NCI-H1092 treated with DMSO at 0.1 percent for 48 hours (cell line): ENCODE measurements around the gene CYP27A1.
"Not testable (repeated sequence)": the region's sequence is repeated elsewhere in the genome, so short reads cannot be mapped to it uniquely, and the experiment has no call there.

Experiments
- DNase-seq: peaks from one replicate; lab custom pipeline; 2025; lab: John Stamatoyannopoulos, UW

Gene CYP27A1

DNA sequence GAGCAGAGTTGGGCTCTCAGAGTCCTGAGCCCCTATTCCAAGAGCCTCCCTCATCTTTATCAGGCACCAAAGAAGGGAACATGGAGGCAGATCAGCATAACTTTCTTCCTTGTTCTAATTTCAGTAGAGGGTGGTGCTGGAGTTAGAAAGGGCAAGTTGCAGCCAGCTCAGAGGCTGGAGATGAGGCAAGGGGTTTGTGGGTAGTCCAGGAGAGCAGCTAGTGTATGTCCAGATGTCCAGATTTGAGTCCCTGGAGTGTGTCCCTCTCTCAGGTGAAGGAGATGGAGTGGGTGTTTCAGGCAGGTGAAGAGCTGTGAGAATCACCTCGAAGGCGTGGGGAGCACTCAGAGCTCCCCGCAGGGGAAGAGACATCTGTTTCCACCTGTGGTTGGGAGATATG lies 50.1 kb downstream of the CYP27A1 start:
- no peak for DNase-seq

DNA sequence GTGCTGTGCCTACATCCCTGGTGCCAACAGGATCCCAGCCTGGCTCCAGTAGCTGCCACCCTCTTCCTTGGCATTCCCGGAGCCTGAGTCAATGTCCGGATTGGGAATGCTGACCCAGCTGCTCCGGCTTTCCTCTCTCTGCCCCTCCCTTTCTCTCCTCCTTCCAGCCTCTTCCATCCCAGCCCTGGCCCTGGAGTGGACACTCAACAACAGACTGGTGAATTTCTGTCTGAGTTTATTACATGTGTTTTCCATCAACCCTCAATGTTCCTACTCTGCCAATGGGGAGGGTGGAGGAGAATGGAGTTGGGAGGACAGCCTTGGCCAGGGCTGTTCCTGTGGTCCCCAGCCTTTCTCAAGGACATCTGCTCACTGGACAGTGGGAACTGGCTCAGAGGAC lies 50.6 kb downstream of the CYP27A1 start:
- no peak for DNase-seq

DNA sequence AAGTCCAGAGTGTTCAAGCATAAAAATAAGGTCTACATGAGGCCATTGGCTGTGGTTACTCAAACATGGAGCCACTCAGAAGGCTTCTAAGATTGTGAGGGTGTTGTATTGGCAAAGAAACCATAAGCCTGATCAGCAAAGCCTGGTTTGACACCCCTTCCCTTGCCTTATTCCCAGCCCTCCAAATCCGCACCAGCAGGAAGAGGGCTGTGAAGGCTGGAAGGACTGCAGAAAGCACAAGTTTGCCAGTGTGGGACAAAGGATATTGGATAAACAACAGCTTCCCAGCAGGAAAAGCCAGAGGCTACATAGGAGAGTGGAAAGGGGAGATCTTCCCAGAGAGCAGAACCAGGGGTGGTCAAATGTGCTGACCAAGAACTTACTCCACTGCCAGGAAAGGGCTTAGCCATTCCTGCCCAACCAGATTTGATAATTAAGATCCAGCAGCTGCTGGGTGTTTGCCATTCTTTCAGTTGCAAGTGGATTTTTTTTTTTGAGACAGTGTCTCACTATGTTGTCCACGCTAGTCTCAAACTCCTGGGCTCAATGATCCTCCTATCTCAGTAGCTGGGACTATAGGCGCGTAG lies 51.2 kb downstream of the CYP27A1 start:
- no peak for DNase-seq

DNA sequence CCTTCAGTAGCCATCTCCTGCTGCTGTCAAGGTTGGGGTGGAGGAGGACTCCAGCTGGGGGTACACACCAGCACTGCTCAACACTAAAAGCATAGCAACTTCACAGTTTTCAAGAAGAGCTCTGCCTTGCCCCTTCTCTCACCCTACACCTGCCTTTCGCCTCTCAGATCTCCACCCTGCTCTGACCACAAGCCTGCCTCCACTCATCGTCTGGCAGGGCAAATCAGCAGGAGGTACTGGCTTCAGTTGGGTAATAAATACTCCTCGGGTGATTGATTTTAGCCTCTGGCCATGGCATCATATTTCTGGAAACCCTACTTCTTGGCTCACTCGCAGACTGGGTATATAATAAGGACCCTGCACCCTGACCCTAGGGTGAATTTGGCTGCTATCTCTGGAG lies 52.7 kb downstream of the CYP27A1 start:
- no peak for DNase-seq

DNA sequence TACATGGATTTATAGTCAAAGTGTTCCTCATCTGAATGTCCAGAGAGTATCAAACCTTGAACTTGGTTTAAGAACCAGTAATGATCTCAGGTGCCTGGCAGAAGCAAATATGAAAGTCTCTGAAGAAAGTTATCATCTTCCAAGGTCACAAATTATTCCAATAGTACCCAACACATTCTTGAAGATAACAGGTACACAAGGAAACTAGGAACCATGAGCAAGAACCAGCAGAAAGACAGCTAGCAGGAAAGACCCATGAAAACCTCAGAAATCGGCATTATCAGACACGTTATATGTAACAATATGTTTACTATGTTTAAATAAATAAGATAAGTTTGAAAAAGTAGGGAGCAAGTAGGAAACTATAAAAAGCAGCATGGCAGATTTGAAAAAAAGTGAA lies 55.5 kb downstream of the CYP27A1 start:
- no peak for DNase-seq

DNA sequence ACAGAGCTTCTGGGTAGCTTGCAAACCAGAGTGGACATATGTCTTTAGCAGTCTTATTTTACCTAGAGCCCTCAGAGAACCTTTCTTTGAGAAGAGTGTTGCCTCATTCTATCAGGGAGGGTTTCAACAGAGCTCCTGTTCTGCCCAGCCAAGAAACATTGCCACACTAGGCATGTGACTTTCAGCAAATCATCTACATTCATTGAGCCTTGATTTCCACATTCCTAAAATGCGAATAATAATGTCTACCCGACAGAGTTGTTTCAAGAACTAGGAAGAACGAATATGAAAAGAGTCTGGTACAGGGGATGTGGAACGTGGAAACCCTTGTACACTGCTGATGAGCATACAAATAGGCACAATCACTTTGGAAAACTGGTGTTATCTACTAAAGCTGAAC lies 57.5 kb downstream of the CYP27A1 start:
- no peak for DNase-seq

DNA sequence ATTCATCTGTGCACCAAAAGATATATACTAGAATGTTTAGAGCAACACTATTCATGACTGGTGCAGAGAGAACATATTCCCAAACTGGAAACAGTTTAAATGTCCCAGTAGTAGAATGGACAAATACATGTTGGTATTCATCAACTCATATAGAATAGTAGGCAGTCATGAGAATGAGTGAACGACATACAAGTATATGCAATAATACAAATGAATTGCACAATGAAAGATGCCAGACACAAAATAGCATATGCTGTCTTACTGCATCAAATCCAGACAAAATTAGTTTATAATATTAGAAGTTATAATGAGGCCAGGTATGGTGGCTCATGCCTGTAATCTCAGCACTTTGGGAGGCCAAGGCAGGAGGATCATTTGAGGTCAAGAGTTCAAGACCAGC lies 57.9 kb downstream of the CYP27A1 start:
- DNase-seq = no peak

DNA sequence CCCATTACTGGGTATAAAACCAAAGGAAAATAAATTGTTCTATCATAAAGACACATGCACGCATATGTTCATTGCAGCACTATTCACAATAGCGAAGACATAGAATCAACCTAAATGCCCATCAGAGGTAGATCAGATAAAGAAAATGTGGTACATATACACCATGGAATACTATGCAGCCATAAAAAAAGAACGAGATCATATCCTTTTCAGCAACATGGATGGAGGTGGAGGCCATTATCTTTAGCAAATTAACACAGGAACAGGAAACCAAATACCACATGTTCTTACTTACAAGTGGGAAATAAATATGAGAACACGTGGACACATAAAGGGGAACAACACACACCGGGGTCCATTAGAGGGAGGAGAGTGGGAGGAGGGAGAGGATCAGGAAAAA lies 62.4 kb downstream of the CYP27A1 start:
- not testable (repeated sequence) for DNase-seq

DNA sequence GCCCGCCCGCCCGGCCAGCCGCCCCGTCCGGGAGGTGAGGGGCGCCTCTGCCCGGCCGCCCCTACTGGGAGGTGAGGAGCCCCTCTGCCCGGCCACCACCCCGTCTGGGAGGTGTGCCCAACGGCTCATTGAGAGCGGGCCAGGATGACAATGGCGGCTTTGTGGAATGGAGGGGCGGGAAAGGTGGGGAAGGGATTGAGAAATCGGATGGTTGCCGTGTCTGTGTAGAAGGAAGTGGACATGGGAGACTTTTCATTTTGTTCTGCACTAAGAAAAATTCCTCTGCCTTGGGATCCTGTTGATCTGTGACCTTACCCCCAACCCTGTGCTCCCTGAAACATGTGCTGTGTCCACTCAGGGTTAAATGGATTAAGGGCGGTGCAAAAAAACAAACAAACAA lies 65.0 kb downstream of the CYP27A1 start:
- DNase-seq = not testable (repeated sequence)

DNA sequence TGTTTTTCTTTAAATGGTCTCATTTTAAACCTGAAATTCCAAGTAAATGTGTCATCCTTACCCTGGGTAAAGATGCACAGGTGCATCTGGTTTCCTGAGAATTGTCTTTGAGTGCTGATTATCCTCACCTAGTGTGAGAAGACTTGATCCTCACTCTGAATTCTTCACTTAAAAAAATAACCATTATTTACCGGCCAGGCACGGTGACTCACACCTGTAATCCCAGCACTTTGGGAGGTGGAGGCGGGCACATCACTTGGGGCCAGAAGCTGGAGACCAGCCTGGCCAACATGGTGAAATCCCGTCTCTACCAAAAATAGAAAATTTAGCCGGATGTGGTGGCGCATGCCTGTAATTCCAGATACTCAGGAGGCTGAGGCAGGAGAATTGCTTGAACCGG lies 67.8 kb downstream of the CYP27A1 start:
- no peak for DNase-seq

DNA sequence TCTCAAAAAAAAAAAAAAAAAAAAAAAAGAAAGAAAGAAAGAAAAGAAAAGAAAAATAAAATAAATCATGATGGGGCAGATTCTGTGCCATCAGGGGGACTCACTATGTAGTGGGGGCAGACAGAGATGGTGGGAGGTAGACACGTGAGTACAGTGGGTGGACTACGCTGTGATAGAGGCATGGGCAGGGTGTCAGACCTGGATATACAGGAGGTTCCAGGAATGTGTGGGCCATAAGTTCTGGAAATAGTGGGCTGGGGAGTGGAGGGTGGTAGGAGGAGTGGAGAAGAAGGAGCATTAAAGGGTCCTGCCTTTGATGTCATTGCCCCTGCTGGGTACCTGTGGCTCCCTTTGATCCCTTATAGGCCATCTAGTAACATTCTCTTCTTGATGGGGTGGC lies 68.8 kb downstream of the CYP27A1 start:
- no peak for DNase-seq

DNA sequence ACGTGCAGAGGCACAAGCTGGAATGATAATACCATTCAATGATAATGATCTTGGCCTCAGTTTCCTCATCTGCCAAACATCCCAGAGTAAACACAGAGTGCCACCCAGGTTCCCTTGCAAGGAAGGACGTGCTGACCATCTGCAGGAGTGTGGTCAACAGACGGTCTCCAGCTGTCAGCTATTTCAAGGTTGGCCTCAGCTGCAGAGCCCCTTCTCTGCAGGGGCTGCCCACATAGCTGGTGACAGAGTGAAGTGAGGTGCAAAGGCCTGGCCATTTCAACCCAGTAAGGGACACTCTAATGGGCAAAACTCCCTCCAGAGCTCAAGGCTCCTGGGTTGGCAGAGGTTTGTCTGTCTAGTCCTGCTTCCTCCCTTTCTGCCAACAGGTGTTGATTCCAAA lies 69.3 kb downstream of the CYP27A1 start:
- DNase-seq = no peak

DNA sequence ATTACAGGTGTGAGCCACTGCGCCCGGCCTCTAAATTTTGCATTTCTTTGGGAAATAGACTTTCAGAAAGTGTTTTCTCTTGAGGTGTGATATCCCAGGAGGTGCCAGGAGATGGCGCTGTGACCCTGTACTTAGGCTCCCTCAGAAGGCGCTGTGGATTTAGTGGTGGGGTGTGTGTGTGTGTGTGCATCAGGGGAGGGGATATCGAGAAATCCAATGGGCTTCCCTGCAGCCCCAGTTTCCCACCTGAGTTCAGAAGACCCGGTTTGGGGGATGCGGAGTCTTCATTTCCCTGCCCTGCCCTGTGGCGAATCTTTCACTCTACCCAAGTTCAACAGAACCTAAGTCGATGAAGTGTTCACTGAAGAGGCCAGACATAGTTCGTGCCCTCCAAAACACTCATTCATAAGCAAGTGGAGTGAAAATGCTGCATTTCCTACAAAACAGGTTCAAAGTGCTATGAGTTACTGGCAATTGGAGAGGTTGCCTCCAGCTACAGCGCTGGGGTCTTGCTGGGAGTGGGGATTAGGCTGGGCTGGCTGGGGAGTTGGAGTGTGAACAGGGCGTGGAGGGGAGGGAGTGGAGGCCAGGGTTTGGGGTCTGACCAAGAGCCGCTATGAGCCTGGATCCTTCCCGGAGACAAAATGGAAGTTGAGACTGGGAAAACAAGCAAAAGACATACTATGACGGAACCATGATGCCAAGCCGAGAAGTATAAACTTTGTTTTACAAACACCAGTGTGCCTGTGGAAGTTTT lies 71.1 kb downstream of the CYP27A1 start:
- no peak for DNase-seq

DNA sequence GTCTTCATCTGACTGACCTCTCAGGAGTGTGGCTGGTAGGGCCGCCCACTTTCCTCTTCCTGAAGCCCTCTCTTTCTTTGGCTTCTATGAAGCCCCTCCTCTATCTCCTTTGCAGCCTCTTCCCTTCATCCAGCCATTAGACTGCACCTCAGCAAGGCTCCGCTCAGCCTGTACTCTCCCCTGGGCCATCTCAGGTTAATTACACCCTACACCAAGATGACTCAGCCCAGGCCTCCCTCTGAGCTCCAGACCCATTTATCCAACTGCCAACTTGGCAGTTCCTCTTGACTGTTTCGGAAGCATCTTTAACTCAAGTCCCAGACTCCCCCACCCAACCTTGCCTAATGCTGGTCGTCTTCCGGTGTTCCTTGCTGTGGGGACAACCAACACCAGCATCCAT lies 71.8 kb downstream of the CYP27A1 start:
- no peak for DNase-seq

DNA sequence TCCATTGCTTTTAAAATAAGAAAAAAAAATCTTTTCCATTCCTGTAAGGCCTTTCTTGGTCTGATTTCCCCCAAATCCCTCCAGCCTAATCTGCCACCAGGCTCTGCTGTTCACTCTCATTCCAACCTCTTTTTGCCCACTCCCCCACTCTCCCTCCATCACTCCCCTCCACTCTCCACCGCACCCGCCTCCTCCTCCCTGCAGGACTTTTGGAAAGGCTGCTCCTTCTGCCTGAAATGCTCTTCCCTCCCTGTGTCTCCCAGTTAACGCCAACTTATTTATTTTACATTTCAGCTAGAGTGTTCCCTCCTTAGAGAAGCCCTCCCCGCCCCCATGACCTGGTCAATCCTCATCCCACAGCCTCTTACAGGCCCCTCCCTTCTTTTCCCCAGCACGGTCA lies 72.9 kb downstream of the CYP27A1 start:
- DNase-seq = no peak

DNA sequence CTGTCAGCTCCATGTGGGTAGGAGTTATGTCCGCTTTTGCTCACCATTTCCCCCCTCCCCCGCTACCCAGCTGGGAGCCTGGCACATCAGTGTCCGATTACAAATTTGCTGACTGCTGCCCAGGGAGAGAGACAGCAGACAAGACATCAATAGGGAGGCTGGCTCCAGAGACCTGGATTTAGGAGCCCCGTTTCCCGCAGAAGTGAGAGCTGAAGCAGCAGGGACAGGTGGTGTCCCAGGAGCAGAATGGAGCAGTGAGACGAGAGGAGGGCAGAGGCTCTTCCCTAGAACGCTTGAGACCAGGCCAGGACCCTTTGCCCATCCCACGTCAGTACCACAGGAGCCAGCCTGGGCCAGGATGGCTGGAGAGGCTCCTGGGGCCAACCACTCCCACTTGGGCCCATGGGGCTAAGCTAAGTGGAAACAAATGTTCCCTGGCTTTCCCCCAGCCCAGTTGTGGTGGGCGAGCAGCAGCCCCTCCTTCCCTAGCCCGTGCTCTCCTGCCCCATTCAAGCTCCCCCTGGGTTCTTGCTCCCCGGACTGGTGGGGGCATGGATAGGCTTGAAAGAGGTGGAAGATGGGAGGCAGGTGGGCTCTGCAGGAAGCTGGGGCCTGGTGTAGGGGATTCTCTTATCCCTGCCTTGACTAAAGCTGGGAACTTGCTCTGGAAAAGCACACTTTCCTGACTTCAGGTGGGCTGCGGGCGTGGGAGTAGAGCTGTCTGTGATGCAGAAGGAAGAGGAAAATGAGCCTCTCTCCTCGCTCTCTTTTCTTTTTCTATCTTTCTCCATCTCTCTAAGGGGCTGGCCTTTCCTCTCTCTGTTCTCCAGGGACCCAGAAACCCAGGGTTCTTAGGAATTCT lies 73.6 kb downstream of the CYP27A1 start:
- DNase-seq = no peak

DNA sequence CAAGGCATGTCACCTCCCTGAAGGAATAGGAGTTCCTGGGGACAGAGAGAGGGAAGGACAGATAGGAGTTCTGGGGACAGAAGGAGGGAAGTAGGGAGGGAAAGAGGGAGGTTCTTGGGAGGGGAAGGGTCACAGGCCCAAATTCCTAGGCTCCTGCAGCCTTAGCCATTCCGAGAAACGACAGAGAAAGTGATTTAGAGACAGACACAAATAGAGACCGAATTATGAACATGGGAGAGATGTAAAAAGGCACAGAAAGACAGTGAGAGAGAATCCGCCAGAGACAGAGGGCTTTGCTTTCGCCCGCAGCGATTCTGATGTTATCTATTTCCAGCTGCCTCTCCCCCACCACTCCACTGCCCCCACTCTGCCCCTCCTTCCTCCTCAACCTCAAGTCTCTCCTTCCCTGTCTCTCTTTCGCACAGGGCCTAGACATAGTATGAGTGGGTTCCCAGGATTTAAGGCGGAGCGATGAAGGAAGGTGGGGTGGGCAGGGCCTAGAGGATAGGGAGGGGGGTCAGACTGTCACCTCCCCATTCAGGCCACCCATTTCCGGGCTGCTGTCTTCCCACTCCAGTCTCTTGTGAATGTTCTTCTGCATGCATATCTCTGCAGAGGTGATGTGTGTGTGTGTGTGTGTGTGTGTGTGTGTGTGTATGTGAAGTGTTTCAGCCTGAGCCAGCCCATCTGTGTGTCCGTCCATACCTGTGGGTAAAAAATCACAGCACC lies 74.4 kb downstream of the CYP27A1 start:
- no peak for DNase-seq

DNA sequence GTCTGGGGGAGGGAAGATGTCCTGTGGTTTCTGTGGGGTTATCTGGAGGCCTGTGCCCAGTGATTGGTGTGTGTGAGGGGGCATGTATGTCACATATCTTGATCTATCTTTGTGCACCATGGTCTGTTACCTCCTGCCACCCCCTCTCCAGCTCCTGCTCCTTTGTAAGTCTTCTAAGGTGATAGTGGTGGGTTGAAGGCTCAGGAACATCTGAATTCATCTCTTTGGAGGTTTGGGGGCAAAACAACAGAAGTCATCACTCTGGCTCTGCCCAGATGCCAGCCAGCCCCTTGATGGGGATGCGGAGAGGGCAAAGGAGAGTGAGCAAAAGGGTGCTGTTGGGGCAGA lies 74.9 kb downstream of the CYP27A1 start:
- DNase-seq = no peak

DNA sequence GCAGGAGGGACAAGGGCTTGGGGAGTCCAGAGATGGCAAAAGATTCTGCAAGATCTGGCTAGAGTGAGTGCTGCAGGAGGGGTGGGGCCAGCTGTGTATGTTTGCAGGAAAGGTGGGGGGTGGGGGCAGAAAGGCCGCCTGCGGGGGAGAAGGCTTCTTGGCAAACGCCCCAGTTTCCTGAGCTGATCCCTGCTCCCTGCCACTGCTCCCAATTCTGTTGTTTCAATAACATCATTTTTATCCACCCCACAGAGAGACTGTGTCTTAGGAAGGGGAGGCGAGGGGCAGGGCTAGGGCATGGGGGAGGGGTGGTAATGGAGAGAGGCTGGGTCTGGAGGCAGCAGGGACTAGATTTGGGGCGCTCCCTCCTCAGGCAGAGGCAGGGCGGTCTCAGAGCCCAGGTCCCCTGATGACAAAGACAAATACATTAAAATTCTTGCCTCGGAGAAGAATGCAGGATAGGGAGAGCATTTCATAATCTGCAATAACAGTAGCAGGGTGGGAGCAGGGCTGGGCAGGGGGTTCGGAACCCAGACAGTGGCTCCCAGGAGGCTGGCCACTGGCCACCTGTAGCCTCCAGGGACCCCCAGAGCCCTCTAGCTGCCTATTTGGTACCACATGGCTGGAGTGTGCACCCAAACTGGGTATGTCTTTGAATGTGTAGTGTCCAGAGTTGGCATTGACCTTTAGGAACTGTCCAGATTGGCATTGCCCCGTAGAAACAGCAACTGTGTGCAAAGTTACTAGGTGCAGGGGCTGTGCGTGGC lies 75.6 kb downstream of the CYP27A1 start:
- DNase-seq = no peak

DNA sequence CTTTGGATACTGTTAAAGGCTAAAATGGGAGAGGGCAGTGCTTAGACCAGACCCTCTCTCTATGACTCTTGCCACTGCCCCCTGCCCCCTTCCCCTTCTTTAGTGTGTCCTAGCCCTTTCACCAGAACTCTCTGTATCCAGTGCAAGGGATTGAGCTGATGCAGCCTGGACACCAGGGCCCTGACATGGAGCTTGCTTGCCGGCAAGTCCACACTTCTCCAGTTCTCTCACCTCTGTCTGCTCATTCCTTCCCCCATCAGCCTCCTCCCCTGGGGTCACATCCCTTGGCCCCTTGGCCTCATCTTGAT lies 76.1 kb downstream of the CYP27A1 start:
- no peak for DNase-seq

DNA sequence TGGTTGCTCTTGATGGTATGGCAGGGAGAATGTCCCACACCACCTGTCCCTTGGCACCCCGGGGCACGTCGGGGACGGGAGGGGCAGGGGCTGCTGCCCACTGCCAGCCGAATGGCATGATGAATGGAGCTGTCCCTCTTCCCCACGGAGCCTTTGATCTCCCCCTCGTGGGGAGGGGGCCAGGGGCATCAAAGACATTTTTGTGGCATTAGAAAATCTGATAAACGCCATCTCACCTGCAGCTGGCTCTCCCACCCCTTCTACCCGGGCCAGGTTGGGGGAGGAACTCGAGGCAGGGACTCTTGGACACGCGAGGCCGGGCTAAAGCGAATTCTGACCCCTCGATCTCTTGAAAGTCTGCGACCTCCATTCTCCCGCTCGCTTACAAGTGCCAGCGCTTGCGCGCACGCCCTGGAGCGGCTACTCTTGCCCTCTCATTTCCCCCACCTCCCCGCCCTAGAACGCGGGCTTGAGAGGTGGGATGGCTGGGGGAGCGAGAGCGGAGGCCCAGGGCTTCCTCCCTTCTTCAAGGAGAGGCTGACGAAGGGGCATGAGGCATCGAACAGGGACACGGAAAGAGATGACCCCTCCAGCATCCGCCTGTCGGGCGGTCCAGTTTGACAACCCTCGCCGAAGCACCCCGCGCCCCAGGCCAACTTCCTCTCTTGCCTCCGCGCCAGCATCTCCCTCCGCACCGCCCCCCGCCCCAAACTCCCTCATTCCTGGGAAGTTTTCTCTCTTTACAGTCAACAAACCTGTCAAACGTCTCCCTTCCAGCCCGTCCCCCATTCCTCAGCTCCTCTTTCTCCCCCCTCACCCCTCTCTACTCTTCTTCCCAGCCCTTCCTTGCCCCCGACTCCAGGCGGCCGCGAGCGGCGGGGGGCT lies 77.0 kb downstream of the CYP27A1 start:
- DNase-seq = no peak
